GM18951 (cell line): ENCODE measurements around the gene JMJD1C.

Experiments used
- POLR2A ChIP-seq: IDR thresholded peaks from 4 replicates; pipeline ENCODE4 v1.6.1; 2011; ENCODE audit warnings: mild to moderate bottlenecking; ENCODE audit not compliant: insufficient read length, insufficient read depth; ENCODE audit errors: extremely low read depth
- in situ Hi-C: fragments of 300-500 bp; cut with MboI; formaldehyde crosslinking; loops from one replicate; pipeline ENCODE4 v1.12.0; 2022; ENCODE audit warnings: low sequenced_read_pairs, mixed read lengths, inconsistent platforms; ENCODE audit not compliant: unreplicated experiment

JMJD1C gene

GRCh38 chr10:63119041-63119440 is 346.7 kb downstream of the JMJD1C start:
- in situ Hi-C loops: no loop called here
- TF ChIP-seq POLR2A: no peak
